Nephron (organoid): ENCODE data around the gene CCNQ.

Experiments
- H3K27ac Mint-ChIP-seq, 3 experiments: 2 replicates each; pipeline ENCODE4 v1.8.0; 2020; ENCODE audit warnings: mixed read lengths in 3 of 3, mild to moderate bottlenecking in 2 of 3, moderate library complexity in 1 of 3
- H3K27me3 Mint-ChIP-seq: 2 replicates; pipeline ENCODE4 v1.8.0; 2021; ENCODE audit warnings: low read depth, mild to moderate bottlenecking, moderate library complexity, mixed read lengths
- H3K36me3 Mint-ChIP-seq: 2 replicates; pipeline ENCODE4 v1.8.0; 2020; ENCODE audit warnings: low read depth, mixed read lengths
- H3K4me1 Mint-ChIP-seq: 2 replicates; pipeline ENCODE4 v1.8.0; 2020; ENCODE audit warnings: mixed read lengths
- H3K4me3 Mint-ChIP-seq, 3 experiments: 2 replicates each; pipeline ENCODE4 v1.8.0; 2020; ENCODE audit warnings: mild to moderate bottlenecking in 3 of 3, mixed read lengths in 3 of 3, moderate library complexity in 2 of 3
- H3K9me3 Mint-ChIP-seq: 2 replicates; pipeline ENCODE4 v1.8.0; 2020; ENCODE audit warnings: mixed read lengths
- TF ChIP-seq, protein P1 (sequence below), 3 experiments: fragments of 200-600 bp; sonication (generic); IDR thresholded peaks; one replicate each; pipeline ENCODE4 v1.5.0; 2021; ENCODE audit warnings: antibody characterized with exemption in 3 of 3; ENCODE audit not compliant: unreplicated experiment in 3 of 3

The CCNQ gene

DNA sequence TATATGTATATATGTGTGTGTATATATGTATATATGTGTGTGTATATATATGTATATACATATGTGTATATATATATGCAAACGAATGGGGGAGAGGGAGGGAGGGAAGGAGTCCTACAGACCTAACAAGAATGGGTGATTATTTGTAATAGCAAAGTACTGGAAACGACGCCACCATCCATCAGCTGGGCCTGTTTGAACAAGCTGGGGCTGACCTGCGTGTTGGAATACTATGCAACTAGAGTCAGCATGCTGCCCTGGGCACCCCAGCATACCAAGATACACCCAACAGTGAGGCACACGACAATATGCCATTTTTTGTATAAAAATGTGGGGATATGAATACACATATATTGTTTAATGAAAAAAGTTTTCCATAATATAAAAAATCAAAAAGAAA is 21.6 kb upstream of the CCNQ start:
- TF ChIP-seq, protein P1, sequence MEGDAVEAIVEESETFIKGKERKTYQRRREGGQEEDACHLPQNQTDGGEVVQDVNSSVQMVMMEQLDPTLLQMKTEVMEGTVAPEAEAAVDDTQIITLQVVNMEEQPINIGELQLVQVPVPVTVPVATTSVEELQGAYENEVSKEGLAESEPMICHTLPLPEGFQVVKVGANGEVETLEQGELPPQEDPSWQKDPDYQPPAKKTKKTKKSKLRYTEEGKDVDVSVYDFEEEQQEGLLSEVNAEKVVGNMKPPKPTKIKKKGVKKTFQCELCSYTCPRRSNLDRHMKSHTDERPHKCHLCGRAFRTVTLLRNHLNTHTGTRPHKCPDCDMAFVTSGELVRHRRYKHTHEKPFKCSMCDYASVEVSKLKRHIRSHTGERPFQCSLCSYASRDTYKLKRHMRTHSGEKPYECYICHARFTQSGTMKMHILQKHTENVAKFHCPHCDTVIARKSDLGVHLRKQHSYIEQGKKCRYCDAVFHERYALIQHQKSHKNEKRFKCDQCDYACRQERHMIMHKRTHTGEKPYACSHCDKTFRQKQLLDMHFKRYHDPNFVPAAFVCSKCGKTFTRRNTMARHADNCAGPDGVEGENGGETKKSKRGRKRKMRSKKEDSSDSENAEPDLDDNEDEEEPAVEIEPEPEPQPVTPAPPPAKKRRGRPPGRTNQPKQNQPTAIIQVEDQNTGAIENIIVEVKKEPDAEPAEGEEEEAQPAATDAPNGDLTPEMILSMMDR (IDR thresholded peaks at IDR 0.05; ENCODE audit: unreplicated experiment in 3 of 3): no peak
- H3K27me3 Mint-ChIP-seq: peaks cover 19% of the 10 kb centered on the region
- H3K4me1 Mint-ChIP-seq: no peaks in the 10 kb centered on the region
- H3K27ac Mint-ChIP-seq: no peak overlapping the region
- no peaks in the 10 kb centered on the region for H3K36me3 Mint-ChIP-seq
- peaks cover 20% of the 10 kb centered on the region for H3K9me3 Mint-ChIP-seq
- no peak overlapping the region for H3K4me3 Mint-ChIP-seq

DNA sequence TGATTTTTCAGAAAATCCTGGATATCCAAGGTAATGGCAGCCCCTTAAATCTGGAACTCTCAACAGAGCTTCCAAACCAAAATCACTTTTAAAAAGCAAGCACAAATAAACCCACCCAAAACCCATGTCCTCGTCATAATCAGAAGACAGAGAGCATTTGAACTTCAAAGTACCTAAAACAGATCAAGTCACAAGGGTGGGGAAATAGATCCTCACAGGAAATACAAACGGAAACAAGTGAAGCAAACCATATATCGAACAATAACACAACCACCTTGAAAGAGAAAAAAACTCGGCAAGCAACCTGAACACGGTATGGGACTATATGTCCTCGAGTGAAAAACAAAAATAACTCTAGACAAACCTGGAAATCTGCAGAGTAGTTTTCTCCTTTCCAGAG is 15.9 kb upstream of the CCNQ start:
- Mint-ChIP-seq H3K9me3 (peaks cover 8% of the 10 kb centered on the region), H3K4me1 (peaks cover 4% of the 10 kb centered on the region), H3K27me3 (peaks cover 22% of the 10 kb centered on the region), H3K27ac (no peak overlapping the region), H3K4me3 (no peak overlapping the region), H3K36me3 (no peaks in the 10 kb centered on the region)
- TF ChIP-seq, protein P1 (IDR thresholded peaks at IDR 0.05; ENCODE audit: unreplicated experiment in 3 of 3): no peak

DNA sequence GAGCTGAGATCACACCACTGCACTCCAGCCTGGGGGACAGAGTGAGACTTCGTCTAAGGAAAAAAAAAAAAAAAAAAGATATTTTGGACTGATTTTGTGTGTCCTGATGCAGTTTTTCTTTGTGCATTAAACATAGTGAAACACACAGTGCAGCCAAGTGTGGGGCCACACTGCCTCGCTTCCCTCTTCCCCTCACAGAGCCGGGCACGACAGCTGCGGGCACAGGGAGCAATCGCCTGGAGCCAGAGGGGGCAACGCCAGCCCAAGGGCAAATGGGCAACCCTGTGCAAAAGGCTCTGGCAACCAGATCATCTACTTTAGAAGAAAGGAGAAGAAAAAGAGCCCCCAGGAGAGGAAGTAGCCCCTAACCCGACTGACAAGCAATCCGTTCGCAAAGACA is 13.5 kb upstream of the CCNQ start:
- Mint-ChIP-seq H3K4me1 (peaks cover 4% of the 10 kb centered on the region), H3K27ac (peak overlapping the region in 1 of 3 experiments; percentile 10), H3K9me3 (peaks cover 18% of the 10 kb centered on the region), H3K27me3 (peaks cover 10% of the 10 kb centered on the region), H3K36me3 (no peaks in the 10 kb centered on the region), H3K4me3 (no peak overlapping the region)
- TF ChIP-seq, protein P1 (IDR thresholded peaks at IDR 0.05; ENCODE audit: unreplicated experiment in 3 of 3): no peak

DNA sequence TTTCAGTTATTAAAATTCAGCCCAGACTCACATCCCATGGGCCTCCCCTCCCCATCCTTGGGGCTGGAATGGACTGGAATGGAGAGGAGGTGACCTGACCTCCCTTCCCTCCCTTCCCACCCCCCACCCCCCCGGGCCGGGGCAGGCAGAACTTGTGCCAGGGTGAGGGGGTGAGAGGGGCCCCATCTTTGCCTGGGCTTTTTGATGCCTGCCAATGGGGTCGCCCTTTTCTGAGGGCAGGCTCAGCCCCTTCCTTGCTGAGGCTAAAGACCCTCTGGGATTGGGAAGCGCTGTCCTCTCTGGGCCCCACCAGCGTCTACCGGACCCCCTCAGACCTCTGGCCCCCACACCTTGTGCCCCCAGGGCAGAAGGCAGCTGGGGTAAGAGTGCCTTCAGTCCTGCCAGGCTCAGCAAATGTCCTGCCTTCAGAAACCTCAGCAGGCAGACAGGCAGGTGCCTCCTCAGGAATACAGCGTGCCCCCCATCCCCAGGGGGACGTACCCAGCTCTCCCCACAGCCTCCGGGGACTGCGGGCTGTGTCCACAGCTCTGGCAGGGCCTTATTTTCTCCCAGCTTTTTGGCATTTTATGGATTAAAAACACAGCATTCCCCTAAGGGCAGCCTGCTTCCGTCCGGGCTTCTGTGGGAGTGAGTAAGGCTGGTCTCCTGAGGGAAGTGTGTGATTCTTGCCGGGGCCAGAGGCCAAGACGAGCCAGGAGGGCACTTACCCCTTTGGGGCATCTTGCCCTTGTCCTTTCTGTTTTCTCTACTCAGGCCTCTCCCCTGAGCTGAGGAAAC is 12.6 kb upstream of the CCNQ start:
- TF ChIP-seq, protein P1 (IDR thresholded peaks at IDR 0.05; ENCODE audit: unreplicated experiment in 3 of 3): no peak
- H3K4me1 Mint-ChIP-seq: peaks cover 4% of the 10 kb centered on the region
- peak overlapping the region in 2 of 3 experiments; percentile 47 to 54 for H3K4me3 Mint-ChIP-seq
- peak overlapping the region in 1 of 3 experiments; percentile 66 for H3K27ac Mint-ChIP-seq
- peaks cover 25% of the 10 kb centered on the region for H3K9me3 Mint-ChIP-seq
- peaks cover 8% of the 10 kb centered on the region for H3K27me3 Mint-ChIP-seq
- no peaks in the 10 kb centered on the region for H3K36me3 Mint-ChIP-seq

DNA sequence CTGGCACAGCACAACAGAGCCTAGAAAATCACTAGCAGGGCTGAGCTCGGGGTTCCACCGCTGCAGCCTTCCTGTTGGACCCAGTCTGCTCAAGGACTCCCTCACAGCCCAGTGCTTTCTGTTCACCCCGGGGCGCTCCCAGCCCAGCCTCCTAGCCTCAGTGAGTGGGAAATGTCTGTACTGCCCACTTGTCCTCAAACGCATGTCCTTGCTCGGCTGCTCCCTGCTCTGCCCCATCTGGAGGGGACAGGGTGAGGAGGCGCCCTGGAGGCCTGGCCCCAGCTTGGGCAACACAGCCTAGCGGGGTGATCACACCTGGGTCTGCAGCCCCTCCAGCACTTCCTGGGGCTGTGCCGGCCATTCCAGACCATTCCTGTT is 11.9 kb upstream of the CCNQ start:
- TF ChIP-seq, protein P1 (IDR thresholded peaks at IDR 0.05; ENCODE audit: unreplicated experiment in 3 of 3): no peak
- Mint-ChIP-seq H3K27ac (peak overlapping the region in 2 of 3 experiments; percentile 64 to 74), H3K9me3 (peaks cover 21% of the 10 kb centered on the region), H3K4me1 (peaks cover 4% of the 10 kb centered on the region), H3K4me3 (peak overlapping the region; percentile 80 to 81 (median 81)), H3K27me3 (peaks cover 8% of the 10 kb centered on the region), H3K36me3 (no peaks in the 10 kb centered on the region)
